Activated T-cell treated with anti-CD3 and anti-CD28 coated beads for 1 hour (primary cell): ENCODE data around the gene DCLK2.

Source experiments
- DNase-seq: peaks from one replicate; pipeline ENCODE4 v3.0.0-alpha.2; 2020; ENCODE audit warnings: low read depth

The DCLK2 gene

GRCh38 chr4:150117629-150118028 lies 39.4 kb downstream of the DCLK2 start:
- no peak for DNase-seq

- DNase-seq: no peak
Observed at GRCh38 chr4:150119492-150119891, 41.2 kb downstream of the DCLK2 start.

- no peak for DNase-seq
Observed at GRCh38 chr4:150123087-150123486, 44.8 kb downstream of the DCLK2 start.

GRCh38 chr4:150123796-150124677 lies 45.8 kb downstream of the DCLK2 start:
- DNase-seq: no peak

- DNase-seq: no peak
Observed at GRCh38 chr4:150126201-150126863, 48.1 kb downstream of the DCLK2 start.

GRCh38 chr4:150126864-150127203 lies 48.6 kb downstream of the DCLK2 start:
- no peak for DNase-seq

- no peak for DNase-seq
Observed at GRCh38 chr4:150127757-150128156, 49.5 kb downstream of the DCLK2 start.

GRCh38 chr4:150130933-150131332 lies 52.7 kb downstream of the DCLK2 start:
- DNase-seq: no peak

GRCh38 chr4:150131581-150132228 lies 53.5 kb downstream of the DCLK2 start:
- no peak for DNase-seq

- DNase-seq: no peak
Observed at GRCh38 chr4:150133605-150134004, 55.4 kb downstream of the DCLK2 start.

- DNase-seq: no peak
Observed at GRCh38 chr4:150135134-150135772, 57.0 kb downstream of the DCLK2 start.

- DNase-seq: no peak
Observed at GRCh38 chr4:150136036-150136435, 57.8 kb downstream of the DCLK2 start.

GRCh38 chr4:150136481-150136880 lies 58.2 kb downstream of the DCLK2 start:
- no peak for DNase-seq

- no peak for DNase-seq
Observed at GRCh38 chr4:150139297-150139865, 61.1 kb downstream of the DCLK2 start.

GRCh38 chr4:150140774-150141400 lies 62.6 kb downstream of the DCLK2 start:
- no peak for DNase-seq

GRCh38 chr4:150141756-150142155 lies 63.5 kb downstream of the DCLK2 start:
- no peak for DNase-seq

- DNase-seq: no peak
Observed at GRCh38 chr4:150142831-150143230, 64.6 kb downstream of the DCLK2 start.

GRCh38 chr4:150145090-150145945 lies 67.1 kb downstream of the DCLK2 start:
- DNase-seq: no peak

- DNase-seq: no peak
Observed at GRCh38 chr4:150145946-150146340, 67.7 kb downstream of the DCLK2 start.

GRCh38 chr4:150149381-150149780 lies 71.1 kb downstream of the DCLK2 start:
- no peak for DNase-seq

- DNase-seq: no peak
Observed at GRCh38 chr4:150150629-150151062, 72.4 kb downstream of the DCLK2 start.
